SK-N-SH (cell line): ENCODE results near the gene TSACC.

ENCODE experiments used
- CTCF ChIP-seq: fragments of 200-600 bp; sonication (generic); IDR thresholded peaks from 2 replicates; pipeline ENCODE4 v1.6.1; 2017; ENCODE audit warnings: antibody characterized with exemption, mild to moderate bottlenecking, moderate library complexity
- EZH2phosphoT487 ChIP-seq: fragments of 200-600 bp; sonication (generic); IDR thresholded peaks from 2 replicates; pipeline ENCODE4 v1.6.1; 2017; ENCODE audit warnings: low read depth, mixed run types, mild to moderate bottlenecking, antibody characterized with exemption, moderate library complexity, borderline replicate concordance
- GATA2 ChIP-seq: sonication (generic); formaldehyde crosslinking; IDR thresholded peaks from 2 replicates; pipeline ENCODE4 v1.5.0; 2020; ENCODE audit warnings: mild to moderate bottlenecking, missing genetic modification reagents
- JUND ChIP-seq: IDR thresholded peaks from 2 replicates; pipeline ENCODE4 v1.4.0; 2012
- NFIC ChIP-seq: IDR thresholded peaks from 2 replicates; pipeline ENCODE4 v1.4.0; 2012; ENCODE audit warnings: borderline replicate concordance
- NRF1 ChIP-seq: IDR thresholded peaks from 2 replicates; pipeline ENCODE4 v1.6.1; 2012; ENCODE audit warnings: low read depth, mild to moderate bottlenecking, low read length
- POLR2AphosphoS5 ChIP-seq: IDR thresholded peaks from 2 replicates; pipeline ENCODE4 v1.6.1; 2012; ENCODE audit warnings: low read depth, low read length
- RCOR1 ChIP-seq: fragments of 150-350 bp; IDR thresholded peaks from 2 replicates; pipeline ENCODE4 v1.6.1; 2017; ENCODE audit warnings: antibody characterized with exemption, low read length
- REST ChIP-seq: IDR thresholded peaks from 2 replicates; pipeline ENCODE4 v1.6.1; 2012; ENCODE audit warnings: mild to moderate bottlenecking, low read depth, low read length, moderate library complexity
- TF ChIP-seq, protein P1 (sequence below): IDR thresholded peaks from 2 replicates; pipeline ENCODE4 v1.4.0; 2012; ENCODE audit warnings: low read depth

- TF ChIP-seq, protein P1, sequence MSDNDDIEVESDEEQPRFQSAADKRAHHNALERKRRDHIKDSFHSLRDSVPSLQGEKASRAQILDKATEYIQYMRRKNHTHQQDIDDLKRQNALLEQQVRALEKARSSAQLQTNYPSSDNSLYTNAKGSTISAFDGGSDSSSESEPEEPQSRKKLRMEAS = no peak
- TF ChIP-seq CTCF (no peak), NFIC (no peak), POLR2AphosphoS5 (no peak), NRF1 (no peak), JUND (no peak), GATA2 (CRISPR knock-in tag) (no peak), RCOR1 (no peak), REST (no peak), EZH2phosphoT487 (no peak)
Measured at GRCh38 chr1:156368889-156369684, 30.8 kb downstream of the TSACC start, which contains the start of gene RHBG.
